ENCODE results near the gene POLR3F. TPM values are rescaled to one million over a fixed set of nuclear protein-coding genes. Genes with fewer than 3 reads are reported as not detected.

The POLR3F gene
- total and polyA plus RNA-seq, 9 of the 15 experiments (the other 6 are each of a cell fraction or from before 2014, with no cell fraction given), result 7.0 to 15.0 (median 9.6) TPM

DNA sequence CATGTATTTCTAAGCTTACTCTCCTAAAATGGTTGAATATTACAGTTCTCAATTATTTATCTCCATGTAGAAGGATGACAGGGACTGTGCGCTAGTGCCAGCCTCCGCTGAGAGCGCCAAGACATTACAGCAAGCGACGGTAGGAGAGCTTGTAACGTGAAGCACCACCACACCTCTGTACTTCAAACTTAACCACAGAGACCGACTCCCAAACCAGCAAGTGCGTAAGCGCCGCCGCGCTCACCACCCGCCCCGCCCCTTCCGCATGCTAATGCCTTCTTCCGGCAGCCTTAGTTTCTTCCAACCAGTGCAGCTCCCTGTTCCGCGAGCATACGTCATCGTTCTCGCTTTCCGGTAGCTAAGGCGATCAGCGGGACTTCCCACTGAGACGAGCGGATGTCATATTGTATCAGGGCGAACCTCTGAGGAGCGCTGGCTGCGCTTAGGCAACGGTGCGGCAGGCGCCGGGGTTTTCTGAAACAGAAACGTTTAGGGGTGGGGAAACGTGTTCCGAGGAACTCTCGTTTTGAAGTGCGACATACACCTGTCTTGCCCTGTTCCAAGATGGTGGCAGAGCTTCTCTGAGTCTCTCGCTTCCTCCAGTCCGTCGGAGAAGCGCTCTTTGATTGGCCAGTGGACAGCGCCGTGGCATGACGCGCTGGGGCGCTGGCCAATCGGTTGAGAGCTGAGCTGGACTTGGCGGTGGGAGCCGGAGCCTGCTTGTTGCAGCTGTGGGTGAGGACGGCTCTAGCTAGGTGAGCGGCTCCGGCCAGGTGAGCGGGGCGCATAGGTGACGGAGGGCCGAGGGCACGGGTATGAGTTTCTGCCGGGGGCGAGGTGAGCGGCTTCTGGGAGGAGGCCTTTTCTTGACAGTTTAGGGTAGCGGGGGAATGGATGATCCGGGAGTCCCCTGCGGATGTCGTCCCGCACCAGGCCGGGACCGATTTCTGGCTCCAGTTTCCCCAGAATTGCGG, 40.3 kb downstream of the POLR3F start, which contains the start of gene SEC23B (continued):
- peak; percentile 70 for TF ChIP-seq PKNOX1 (IDR thresholded peaks at IDR 0.05)
- peak; percentile 96 for TF ChIP-seq NFRKB (IDR thresholded peaks at IDR 0.05; ENCODE audit: low read depth)
- TF ChIP-seq, protein P1, sequence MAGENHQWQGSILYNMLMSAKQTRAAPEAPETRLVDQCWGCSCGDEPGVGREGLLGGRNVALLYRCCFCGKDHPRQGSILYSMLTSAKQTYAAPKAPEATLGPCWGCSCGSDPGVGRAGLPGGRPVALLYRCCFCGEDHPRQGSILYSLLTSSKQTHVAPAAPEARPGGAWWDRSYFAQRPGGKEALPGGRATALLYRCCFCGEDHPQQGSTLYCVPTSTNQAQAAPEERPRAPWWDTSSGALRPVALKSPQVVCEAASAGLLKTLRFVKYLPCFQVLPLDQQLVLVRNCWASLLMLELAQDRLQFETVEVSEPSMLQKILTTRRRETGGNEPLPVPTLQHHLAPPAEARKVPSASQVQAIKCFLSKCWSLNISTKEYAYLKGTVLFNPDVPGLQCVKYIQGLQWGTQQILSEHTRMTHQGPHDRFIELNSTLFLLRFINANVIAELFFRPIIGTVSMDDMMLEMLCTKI (IDR thresholded peaks at IDR 0.05; ENCODE audit: partially characterized antibody), result no peak
- TF ChIP-seq NR2F6 (CRISPR knock-in tag; IDR thresholded peaks at IDR 0.05), result no peak
- TF ChIP-seq NR4A1 (CRISPR knock-in tag; IDR thresholded peaks at IDR 0.05), result no peak
- no peak for TF ChIP-seq NR4A1 (tag; IDR thresholded peaks at IDR 0.05)
- no peak for TF ChIP-seq NR2C1 (IDR thresholded peaks at IDR 0.05)
- TF ChIP-seq NR2C1 (tag; IDR thresholded peaks at IDR 0.05), result no peak
- TF ChIP-seq MAZ (CRISPR knock-in tag; conservative IDR thresholded peaks at IDR 0.05 in 1 of 2, IDR thresholded peaks at IDR 0.05 in 1 of 2), result peak; percentile 7 to 25; a peak in 2 of 4 replicates
- TF ChIP-seq RBM25 (IDR thresholded peaks at IDR 0.05; ENCODE audit: low read depth, low read length, severe bottlenecking), result no peak
- TF ChIP-seq ZNF561 (CRISPR knock-in tag; conservative IDR thresholded peaks at IDR 0.05), result no peak
- peak; percentile 32; the same call in 1 of the 2 replicates for TF ChIP-seq ZNF644 (tag; IDR thresholded peaks at IDR 0.05; ENCODE audit: low read depth)
- TF ChIP-seq POLR2AphosphoS5 (IDR thresholded peaks at IDR 0.05; ENCODE audit: control insufficient read depth, insufficient read depth, low read depth, low read length), result peak; percentile 44
- no peak for TF ChIP-seq DPF2 (IDR thresholded peaks at IDR 0.05)
- TF ChIP-seq POLR2B (IDR thresholded peaks at IDR 0.05; ENCODE audit: low read depth, partially characterized antibody), result peak; percentile 71
- TF ChIP-seq KDM5B (IDR thresholded peaks at IDR 0.05; ENCODE audit: insufficient replicate concordance, low read depth, low read length), result peak; percentile 90
- TF ChIP-seq ZNF282 (CRISPR knock-in tag; IDR thresholded peaks at IDR 0.05), result no peak
- TF ChIP-seq ZNF583 (CRISPR knock-in tag; IDR thresholded peaks at IDR 0.05), result no peak
- peak; percentile 67 for TF ChIP-seq ZBTB1 (CRISPR knock-in tag; IDR thresholded peaks at IDR 0.05; ENCODE audit: borderline replicate concordance, low read depth)
- no peak for TF ChIP-seq CHCHD3 (CRISPR knock-in tag; IDR thresholded peaks at IDR 0.05)
- peak; percentile 90 for TF ChIP-seq GABPA (tag; conservative IDR thresholded peaks at IDR 0.05; ENCODE audit: low read depth)
- no peak for TF ChIP-seq SRSF9 (IDR thresholded peaks at IDR 0.05; ENCODE audit: borderline replicate concordance, low read depth, low read length)
- peak; percentile 74 for TF ChIP-seq GABPB1 (CRISPR knock-in tag; IDR thresholded peaks at IDR 0.05)
- peak; percentile 86 for TF ChIP-seq CXXC5 (CRISPR knock-in tag; IDR thresholded peaks at IDR 0.05)
- TF ChIP-seq, protein P2, sequence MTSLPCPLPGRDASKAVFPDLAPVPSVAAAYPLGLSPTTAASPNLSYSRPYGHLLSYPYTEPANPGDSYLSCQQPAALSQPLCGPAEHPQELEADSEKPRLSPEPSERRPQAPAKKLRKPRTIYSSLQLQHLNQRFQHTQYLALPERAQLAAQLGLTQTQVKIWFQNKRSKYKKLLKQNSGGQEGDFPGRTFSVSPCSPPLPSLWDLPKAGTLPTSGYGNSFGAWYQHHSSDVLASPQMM (CRISPR knock-in tag; IDR thresholded peaks at IDR 0.05), result no peak
- peak; percentile 72 for TF ChIP-seq JUND (IDR thresholded peaks at IDR 0.05; ENCODE audit: borderline replicate concordance, low read depth, low read length)
- TF ChIP-seq JUND (tag; IDR thresholded peaks at IDR 0.05; ENCODE audit: borderline replicate concordance, low read depth, low read length), result peak; percentile 76; the same call in 2 of the 3 replicates
